ENCODE measurements around the gene ABCG1.

ABCG1 gene

GRCh38 chr21:42216726-42217572 is 2.0 kb upstream of the ABCG1 start:
- no peak for DNase-seq

- DNase-seq: peak; percentile 26
These were observed 732 bp downstream of the ABCG1 start for GRCh38 chr21:42219606-42220137.

GRCh38 chr21:42220138-42220701 is 1.3 kb downstream of the ABCG1 start:
- peak; percentile 69 for DNase-seq

- no peak for DNase-seq
These were observed 2.8 kb downstream of the ABCG1 start for GRCh38 chr21:42221581-42222345.

DNA sequence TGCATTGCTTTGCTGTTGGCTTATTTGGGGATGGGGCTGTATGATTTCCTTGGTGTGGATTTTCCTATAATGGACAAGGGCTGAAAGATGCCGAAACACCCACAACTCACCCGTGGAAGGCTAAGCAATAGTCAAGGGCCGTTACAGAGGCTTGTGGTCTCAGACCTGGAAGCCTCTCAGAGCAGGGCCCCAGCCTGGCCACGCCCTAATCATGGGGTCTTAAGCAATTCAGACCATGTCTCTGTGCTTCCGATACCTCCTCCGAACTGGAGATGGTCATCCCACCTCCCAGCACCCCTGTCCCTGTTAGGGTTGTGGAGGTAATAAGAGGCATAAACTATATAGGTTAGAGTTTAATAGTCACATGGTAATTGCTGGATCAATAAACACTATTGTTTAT is 3.4 kb downstream of the ABCG1 start:
- DNase-seq: no peak

GRCh38 chr21:42222821-42223390 is 4.0 kb downstream of the ABCG1 start:
- DNase-seq: no peak

DNA sequence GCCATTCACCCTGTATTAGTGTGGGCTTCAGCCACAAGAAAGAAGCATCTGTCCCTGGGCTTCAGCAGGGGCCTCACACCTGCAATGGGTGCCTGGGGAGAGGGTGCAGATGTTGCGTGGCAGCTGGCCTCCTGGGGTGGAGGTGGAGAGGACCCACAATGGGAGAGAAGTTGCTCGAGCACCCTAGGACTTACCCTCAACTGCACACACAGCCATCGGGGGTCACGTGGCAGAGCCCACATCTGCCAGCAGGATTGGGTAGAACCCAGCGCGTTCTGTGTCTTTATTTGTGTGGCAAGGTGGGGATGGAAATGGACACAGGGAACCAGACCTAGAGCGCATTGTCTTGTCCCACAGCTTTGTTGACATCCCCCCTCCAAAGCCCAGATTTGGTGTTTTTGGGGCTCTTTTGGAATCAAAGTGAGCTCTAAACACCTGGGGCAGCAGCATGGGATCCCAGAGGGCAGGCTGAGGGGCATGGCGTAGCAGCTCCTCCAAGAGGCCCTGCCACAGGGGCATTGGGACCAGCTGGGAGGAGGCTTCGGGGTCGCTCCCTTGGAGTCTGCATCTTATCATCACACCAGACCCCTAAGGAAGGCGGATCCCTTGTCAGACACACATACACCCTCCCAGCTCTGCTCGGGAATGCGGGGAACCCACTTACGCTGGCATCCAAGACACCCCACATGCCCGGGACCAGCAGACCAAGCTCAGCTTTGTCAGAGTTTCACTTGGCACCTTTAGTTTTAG is 5.1 kb downstream of the ABCG1 start:
- DNase-seq: no peak

- no peak for DNase-seq
These were observed 6.1 kb downstream of the ABCG1 start for GRCh38 chr21:42225042-42225441.

- DNase-seq: no peak
These were observed 6.7 kb downstream of the ABCG1 start for GRCh38 chr21:42225571-42226155.

DNA sequence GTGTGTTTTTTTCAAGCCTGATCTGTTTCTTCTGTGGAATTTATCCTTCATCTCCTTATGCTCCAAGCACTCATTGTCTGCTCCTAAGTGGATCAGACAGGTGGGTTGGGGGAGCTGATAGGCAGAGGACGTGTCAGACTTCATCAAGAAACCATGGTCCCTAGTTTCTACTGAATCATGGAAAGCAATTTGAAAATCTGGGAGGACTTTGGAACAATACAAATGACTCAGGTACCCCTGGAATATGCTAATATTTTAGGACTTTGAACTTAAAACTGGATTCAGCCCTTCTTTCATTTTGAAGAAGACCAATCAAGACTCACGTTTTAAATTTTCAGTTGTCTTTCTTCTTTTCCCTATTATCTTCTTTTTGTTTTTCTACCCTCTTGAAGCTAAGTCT is 7.7 kb downstream of the ABCG1 start:
- no peak for DNase-seq

- DNase-seq: peak; percentile 95
These were observed 9.2 kb downstream of the ABCG1 start for GRCh38 chr21:42227909-42228708.

DNA sequence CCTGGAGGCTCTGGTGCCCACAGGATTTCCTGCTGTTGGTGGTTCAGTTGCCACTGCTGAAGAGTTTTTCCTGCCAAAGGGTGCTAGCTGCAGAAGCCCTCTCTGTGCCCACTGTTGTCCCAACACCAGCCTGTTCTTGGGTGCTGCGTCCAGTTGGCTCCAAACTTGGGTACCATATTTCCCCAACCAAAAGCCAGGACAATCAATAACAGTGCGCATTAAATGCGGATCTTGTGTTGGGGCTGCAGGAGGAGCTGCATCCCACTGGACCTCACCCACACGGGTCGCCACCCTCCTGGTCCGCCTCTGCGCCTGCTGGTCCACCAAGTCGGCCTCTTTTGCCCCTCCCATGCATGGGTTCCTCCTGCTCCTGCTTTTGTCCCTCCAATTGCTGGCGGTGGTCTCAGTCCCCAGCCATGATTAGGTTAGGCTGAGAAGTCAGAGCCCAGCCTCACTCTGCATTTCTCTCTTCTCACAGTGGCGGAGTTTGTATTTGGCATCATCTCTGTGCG is 9.8 kb downstream of the ABCG1 start:
- DNase-seq: no peak

GRCh38 chr21:42229676-42230075 is 10.7 kb downstream of the ABCG1 start:
- DNase-seq: no peak

- DNase-seq: no peak
These were observed 11.2 kb downstream of the ABCG1 start for GRCh38 chr21:42230178-42230577.

DNA sequence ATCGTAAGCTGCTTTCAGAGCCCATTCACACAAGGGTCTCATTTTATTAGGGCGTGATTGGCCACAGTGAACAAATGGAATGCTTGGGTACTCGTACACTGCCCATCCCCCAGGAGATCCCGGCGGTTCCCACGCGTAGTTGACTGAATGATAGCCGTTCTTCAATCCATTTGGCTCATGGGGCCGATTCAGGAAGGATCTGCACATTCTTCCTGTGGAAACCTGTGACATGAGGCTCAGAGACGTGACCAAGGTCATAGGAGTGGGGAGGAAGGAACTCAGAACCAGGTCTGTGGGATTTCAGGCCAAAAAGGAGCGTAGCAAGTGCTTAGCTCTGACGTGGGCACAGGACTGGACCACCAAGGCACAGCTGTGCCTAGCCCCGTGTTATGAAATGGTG is 11.7 kb downstream of the ABCG1 start:
- no peak for DNase-seq

- DNase-seq: no peak
These were observed 12.8 kb downstream of the ABCG1 start for GRCh38 chr21:42231756-42232155.

GRCh38 chr21:42232176-42232825 is 13.4 kb downstream of the ABCG1 start:
- DNase-seq: no peak

DNA sequence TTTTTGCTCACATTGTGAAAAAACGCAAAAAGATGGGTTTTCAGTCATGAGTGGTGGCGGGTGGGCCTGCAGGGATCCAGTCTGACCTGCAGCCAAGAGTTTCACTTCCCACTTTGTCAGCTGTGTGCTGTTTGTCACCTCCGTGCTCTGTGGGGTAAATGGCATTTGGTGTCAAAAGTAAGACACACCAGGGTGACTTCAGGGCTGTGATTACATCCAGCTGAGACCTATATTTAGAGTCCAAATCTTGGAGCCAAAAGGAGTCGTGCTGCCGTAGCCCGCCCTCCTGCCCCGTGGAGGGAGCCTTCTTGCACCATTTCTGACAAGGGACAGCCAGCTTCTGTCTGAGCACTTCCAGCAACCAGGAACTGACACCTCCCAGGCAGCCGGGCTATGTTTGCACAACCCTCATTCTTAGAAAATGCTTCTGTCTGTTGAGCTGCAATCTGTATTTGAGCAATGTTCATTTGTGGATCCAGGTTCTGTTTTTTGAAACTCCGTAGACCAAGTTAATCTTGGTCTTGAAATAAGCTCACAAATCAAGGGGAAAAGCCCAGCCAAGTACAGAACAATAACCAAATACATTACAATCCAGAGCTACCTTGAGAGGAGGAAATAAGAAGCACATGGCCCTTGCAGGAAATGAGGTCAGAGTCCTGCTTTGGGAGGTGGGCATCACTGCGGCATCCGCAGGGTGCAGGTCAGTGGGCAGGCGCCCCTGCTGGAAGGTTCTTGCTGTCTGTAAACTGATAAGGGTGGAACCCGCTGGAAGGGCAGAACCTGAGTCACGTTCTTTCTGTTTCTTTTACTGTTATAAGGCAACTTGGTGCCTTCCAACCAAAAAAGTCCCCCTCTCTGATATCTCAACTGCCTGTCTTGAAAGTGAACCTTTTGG is 14.4 kb downstream of the ABCG1 start:
- DNase-seq: peak; percentile 86

GRCh38 chr21:42234041-42234440 is 15.1 kb downstream of the ABCG1 start:
- no peak for DNase-seq
